ENCODE data around the gene CRTC3. TPM values are rescaled to one million over a fixed set of nuclear protein-coding genes. Genes with fewer than 3 reads are reported as not detected.

The CRTC3 gene
- total RNA-seq, 1 experiment from 2014 or later, result 45.0 TPM

GRCh38 chr15:90580946-90581345 is 51.2 kb downstream of the CRTC3 start:
- DNase-seq (ENCODE audit: low read depth, low spot score) (no peak), ATAC-seq (no peak)
- Histone ChIP-seq H3K4me3 (ENCODE audit: low read depth in 2 of 2, low read length in 2 of 2) (no peak overlapping the region), H3K9me3 (ENCODE audit: control insufficient read depth, insufficient read depth, low read depth, low read length) (no peaks in the 10 kb centered on the region), H3K27ac (ENCODE audit: low read length) (no peak overlapping the region), H3K4me1 (ENCODE audit: control insufficient read depth, insufficient read depth, low read length) (no peaks in the 10 kb centered on the region), H3K27me3 (ENCODE audit: control insufficient read depth, insufficient read depth, low read length) (no peaks in the 10 kb centered on the region), H3K36me3 (ENCODE audit: control insufficient read depth, insufficient read depth, low read length) (no peaks in the 10 kb centered on the region)
- intact Hi-C loops (cut with micrococcal nuclease; ENCODE audit: unreplicated experiment) (no loop called here), in situ Hi-C loops (cut with HindIII; ENCODE audit: low pct_unique_long_range_greater_than_20kb, low sequenced_read_pairs) (no loop called here)
- ChIA-PET POLR2A (no interaction called here), CTCF (no interaction called here)
- TF ChIP-seq CTCF (IDR thresholded peaks at IDR 0.05) (no peak), TCF7L2 (IDR thresholded peaks at IDR 0.05; ENCODE audit: low read depth, low read length) (no peak), POLR2AphosphoS5 (IDR thresholded peaks at IDR 0.05; ENCODE audit: low read depth, low read length) (no peak), REST (IDR thresholded peaks at IDR 0.05; ENCODE audit: insufficient read depth in 1 of 2, low read depth in 2 of 2, low read length in 1 of 2) (no peak), SIN3A (IDR thresholded peaks at IDR 0.05; ENCODE audit: borderline replicate concordance, insufficient read depth, low read depth, low read length) (no peak)
- BruUV-seq (replicated peaks), result no TSS peak

- Histone ChIP-seq H3K27me3 (ENCODE audit: control insufficient read depth, insufficient read depth, low read length) (no peaks in the 10 kb centered on the region), H3K27ac (ENCODE audit: low read length) (no peak overlapping the region), H3K4me3 (ENCODE audit: low read depth in 2 of 2, low read length in 2 of 2) (no peak overlapping the region), H3K4me1 (ENCODE audit: control insufficient read depth, insufficient read depth, low read length) (no peaks in the 10 kb centered on the region), H3K9me3 (ENCODE audit: control insufficient read depth, insufficient read depth, low read depth, low read length) (no peaks in the 10 kb centered on the region), H3K36me3 (ENCODE audit: control insufficient read depth, insufficient read depth, low read length) (no peaks in the 10 kb centered on the region)
- intact Hi-C loops (cut with micrococcal nuclease; ENCODE audit: unreplicated experiment), result no loop called here
- in situ Hi-C loops (cut with HindIII; ENCODE audit: low pct_unique_long_range_greater_than_20kb, low sequenced_read_pairs), result no loop called here
- DNase-seq (ENCODE audit: low read depth, low spot score) (no peak), ATAC-seq (no peak)
- BruUV-seq (replicated peaks), result no TSS peak
- ChIA-PET POLR2A (no interaction called here), CTCF (interaction anchor here (0.6 kb wide), 1 partner anchor 36 kb away, joined by 4 read pairs; no protein-coding TSS in a partner anchor)
- TF ChIP-seq TCF7L2 (IDR thresholded peaks at IDR 0.05; ENCODE audit: low read depth, low read length) (no peak), REST (IDR thresholded peaks at IDR 0.05; ENCODE audit: insufficient read depth in 1 of 2, low read depth in 2 of 2, low read length in 1 of 2) (no peak), CTCF (IDR thresholded peaks at IDR 0.05) (no peak), POLR2AphosphoS5 (IDR thresholded peaks at IDR 0.05; ENCODE audit: low read depth, low read length) (no peak), SIN3A (IDR thresholded peaks at IDR 0.05; ENCODE audit: borderline replicate concordance, insufficient read depth, low read depth, low read length) (no peak)
Observed at GRCh38 chr15:90581771-90582352, 52.1 kb downstream of the CRTC3 start.

All from Panc1 (cell line).